Hepatic stellate cell (primary cell): Measurements from ENCODE around the gene UBAC1.

Experiments
- DNase-seq: peaks from one replicate; pipeline ENCODE4 v3.0.0; 2011; ENCODE audit warnings: low spot score

The UBAC1 gene, protein sequence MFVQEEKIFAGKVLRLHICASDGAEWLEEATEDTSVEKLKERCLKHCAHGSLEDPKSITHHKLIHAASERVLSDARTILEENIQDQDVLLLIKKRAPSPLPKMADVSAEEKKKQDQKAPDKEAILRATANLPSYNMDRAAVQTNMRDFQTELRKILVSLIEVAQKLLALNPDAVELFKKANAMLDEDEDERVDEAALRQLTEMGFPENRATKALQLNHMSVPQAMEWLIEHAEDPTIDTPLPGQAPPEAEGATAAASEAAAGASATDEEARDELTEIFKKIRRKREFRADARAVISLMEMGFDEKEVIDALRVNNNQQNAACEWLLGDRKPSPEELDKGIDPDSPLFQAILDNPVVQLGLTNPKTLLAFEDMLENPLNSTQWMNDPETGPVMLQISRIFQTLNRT

DNA sequence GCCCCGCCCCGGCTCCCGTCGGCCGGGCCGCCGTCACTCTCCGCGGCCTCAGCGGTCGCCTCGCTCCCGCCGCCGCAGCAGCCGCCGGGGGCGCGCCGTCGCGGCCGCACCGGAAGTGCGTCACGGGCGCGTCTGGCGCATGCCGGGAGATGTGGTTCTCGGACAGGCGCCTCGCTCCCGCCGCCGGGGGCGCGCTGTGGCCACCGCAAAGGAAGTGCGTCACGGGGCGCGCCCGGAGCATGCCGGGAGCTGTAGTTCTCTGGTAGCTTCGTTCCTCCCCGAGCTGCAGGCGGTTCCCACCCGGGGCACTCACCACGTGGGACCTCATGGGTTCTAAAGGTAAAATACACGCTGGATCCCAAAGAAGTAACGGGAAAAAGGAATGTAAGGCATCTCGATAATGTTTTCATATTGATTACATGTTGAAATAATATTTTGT is at the start of gene UBAC1:
Gene UBAC1, minus strand, starts transcription at position 97 of the 439 bp plus-strand sequence. CDS start 211 bp downstream, outside the sequence.
- peak; percentile 99 for DNase-seq

DNA sequence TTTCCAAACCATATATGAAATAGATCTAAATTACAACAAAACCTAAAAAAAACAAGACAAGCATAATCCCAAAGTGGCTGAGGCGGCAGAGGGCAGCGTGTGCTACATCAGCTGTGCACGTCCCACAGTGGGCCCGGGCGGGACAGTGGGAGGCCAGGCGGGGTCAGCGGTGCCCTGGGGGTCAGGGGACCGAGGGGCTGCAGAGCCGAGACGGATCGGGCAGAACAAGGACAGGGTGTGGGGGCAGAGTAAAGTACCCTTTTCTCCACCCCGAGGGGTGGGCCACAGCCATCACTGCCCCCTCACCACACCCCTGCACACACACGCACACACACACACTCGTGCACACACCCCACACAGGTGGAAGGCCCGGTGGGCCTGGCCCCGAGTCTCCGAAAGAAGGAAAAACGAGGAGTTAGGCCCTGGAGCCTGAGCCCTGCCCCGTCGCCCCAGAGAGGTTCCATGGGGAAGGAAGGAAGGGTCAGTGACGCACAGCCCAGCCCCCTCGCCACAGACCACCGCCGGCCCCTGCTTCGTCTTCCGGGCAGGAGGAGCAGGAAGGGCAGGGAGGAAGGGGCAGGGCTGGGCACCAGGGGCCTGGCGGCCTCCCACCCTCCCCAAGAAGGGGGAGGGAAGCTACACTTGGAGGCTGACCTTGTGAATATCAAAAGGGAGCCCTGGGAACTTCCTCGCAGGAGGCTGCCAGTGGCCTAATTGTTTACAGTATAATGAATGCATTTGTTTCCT is 49.6 kb upstream of the UBAC1 start:
- DNase-seq, result no peak

DNA sequence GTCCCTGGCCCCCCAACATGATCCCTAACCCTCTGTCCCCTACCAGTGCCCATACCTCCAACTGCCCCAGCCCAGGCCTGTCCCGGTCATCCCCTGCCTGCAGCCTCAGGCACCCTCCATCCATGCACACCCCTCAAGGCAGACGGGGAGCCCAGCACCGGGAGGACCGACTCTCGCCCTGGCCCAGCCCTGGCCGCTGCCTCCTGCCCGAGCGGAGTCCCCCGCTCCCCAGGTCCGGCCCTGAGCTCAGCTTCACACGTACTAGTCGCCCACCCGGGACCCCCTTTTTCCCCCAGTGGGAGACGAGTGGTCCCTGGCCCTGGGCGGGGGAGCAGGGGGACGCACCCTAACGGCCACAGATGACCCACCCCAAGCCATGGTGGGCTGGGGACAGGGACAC is 49.0 kb upstream of the UBAC1 start:
- DNase-seq, result no peak

DNA sequence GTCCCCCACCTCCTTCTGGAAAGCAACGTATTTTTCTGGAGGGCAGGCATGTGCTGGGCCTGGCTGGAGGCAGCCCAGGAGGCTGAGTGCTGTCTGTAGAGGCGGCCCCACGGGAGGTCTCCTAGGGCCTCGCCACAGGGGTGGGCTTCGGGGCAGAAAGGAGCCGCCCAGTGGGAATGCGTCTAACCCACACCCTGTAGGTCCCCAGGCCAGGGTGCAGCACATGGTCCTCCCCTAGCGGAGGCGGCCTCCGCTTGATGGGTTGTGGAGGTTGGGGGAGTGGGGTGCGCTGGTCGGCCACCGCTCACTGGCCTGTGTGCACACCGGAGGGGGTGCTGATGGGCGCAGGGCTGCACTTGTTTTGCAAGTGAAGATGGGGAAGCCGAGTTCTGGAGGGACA is 48.3 kb upstream of the UBAC1 start:
- no peak for DNase-seq

DNA sequence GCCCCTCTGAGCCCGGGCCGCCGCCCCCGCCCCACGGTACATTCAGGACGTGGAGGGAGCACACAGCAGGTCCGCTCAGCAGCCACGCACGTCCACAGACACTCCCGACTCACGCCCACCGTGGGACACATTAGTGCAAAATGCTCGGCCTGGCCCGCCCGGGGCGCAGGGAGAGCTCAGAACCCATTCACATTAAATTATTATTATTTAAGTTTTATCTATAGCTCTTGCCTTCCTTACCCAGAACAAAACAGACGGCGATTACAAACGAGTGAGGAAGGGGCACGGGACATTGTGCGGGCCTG is 47.5 kb upstream of the UBAC1 start:
- DNase-seq, result no peak

DNA sequence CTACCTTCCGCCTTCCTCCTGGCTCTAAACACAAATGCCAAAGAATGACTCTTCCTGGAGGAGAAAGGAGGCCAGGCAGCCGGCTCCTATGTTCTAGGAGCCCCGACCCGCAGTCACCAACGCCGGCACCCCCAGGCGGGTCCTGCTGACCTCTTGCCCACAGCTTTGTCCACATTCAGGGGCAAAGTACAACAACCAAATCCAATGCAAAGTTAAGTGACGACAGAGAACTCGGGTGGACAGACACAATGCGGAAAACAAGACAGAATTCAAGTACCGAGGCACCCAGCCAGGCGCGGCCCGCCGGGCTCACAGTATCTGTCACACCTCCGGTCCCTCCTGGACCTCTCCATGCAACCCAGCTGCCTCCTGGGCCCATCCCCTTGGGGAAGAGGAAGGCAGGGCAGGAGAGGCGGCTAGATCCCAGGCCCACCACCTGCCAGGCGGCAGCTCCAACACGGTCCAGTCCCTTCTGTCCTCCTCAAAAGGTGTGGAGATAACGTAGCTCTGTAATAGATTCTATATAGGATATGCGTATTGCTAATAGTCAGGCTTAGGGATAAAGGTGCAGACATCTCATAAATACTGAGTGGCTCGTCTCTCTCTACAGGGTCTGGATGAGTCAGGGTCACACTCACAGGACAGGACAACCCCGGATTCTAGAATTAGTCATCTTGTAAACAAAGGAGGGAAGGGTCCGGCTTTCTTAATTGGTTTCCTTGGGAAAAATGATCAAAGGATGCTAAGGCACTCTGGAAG is 46.9 kb upstream of the UBAC1 start:
- peak; percentile 86 for DNase-seq

DNA sequence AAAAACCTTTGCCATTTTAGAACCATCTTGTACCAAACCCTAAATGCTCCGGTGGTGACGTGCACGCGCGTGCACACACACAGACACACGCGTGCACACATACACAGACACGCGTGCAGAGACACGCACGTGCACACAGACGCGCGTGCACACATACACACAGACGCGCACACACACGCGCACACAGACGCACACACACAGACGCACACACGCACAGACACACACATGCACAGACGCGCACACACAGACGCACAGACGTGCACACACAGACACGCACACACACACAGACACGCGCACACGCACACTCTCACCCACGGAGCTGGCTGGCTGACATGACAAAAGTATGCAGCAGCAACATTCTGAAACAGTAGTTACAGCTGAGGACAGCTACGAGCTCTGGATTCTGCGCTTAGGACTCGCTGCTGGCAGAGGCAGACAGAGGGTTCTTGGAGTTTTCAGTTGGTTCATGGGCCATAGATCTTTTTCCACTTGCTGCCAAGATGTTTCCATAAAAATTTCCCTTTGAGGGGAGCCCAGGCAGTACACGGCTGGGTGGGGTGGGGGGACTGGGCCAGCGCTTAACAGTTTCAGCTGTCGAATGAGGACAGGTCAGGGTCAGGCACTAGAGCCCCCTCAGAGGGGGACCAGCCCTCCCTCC is 46.2 kb upstream of the UBAC1 start:
- DNase-seq, result no peak

DNA sequence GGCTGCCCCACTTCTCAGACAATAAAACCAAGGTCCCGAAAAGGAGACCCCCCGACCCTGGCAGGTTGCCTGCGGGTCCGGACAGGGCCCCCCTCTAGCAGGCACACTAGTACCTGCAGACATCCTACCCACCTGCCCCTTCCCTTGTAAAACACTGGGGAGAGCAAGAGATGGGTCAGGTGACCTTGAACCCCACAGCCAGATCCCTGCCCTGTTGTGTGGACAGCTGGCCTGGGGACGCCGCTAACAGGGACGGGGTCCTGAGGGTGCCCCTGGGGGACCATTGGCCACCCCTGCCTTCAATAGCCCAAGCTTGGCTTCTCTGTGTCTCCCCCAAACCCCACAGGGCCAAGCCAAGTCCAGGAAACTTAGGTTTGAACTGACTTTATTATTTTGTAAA is 45.0 kb upstream of the UBAC1 start:
- no peak for DNase-seq

DNA sequence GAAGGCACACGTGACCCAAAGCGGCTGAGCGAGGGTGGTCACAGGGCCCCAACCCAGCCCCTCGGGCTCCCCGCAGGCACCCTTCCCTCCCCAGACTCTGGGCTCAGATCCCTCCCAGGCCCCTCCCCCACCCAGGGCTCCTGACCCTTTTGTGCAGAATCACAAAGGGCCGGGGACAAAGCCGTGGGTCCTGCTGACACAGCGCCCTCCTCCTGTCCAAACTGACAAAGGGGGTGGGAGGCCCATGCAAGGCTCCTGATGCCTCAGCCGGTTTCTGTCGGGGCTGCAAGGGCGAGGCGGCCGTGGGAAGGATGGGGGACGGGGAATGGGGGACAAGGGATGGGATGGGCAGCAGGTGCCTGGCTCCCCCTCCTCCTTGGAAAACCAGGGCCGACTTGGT is 43.5 kb upstream of the UBAC1 start:
- no peak for DNase-seq

DNA sequence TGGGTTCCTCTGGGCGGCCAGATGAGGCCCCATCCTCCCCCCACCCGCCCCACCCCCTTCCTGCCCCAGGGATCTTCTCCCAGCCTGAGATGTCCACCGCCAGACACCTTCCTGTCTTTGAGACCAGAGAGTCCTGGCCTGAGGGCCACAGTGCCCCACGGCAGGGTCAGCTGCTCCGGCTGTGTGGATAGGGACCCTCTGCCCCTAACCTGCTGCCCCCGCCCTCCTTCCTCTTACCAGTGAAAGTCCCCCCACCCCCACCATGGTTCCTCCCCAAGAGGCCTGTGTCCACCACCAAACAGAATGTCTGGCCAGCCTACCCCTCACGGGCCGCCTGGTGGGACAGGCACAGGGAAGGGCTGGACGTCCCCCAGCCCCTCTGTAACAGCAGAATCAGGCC is 43.0 kb upstream of the UBAC1 start:
- no peak for DNase-seq

DNA sequence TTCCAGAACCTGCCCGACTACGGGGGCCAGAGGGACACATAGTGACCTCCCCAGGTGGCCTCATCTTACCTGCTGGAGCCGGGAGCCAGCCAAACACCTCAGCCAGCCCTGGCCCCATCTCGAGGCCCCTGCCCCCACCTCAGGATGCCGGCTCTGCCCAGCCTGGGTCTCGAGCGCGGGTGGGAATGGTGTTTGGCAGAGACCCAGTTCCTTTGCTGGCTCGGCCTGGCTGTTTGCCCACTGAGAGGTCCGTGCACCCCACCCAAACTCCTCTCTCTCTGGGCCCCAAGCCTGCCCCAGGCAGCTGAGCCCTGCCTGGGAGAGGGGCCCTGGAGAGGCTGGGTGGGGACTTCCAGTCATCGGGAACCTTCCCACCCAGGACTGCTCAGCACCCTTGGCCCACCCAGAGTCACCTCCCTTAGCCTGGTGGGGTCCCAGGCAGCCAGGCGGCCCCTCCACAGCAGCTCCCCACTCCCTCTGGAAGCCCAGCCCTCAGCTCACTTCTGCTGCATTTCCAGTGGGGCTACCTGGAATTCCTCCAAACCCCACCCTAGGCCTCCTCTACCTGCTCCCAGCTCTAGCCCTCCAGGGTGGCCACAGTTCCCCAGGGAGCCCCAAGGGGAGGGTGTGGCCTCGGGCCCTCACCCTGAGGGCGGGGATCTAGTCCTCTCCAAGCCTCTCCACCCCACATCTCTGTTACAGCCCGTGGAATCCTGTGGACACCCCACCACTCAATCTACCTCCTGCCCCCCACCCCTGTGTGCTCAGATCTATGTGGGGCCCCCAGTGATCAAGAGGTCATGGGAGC is 42.4 kb upstream of the UBAC1 start:
- DNase-seq, result no peak

DNA sequence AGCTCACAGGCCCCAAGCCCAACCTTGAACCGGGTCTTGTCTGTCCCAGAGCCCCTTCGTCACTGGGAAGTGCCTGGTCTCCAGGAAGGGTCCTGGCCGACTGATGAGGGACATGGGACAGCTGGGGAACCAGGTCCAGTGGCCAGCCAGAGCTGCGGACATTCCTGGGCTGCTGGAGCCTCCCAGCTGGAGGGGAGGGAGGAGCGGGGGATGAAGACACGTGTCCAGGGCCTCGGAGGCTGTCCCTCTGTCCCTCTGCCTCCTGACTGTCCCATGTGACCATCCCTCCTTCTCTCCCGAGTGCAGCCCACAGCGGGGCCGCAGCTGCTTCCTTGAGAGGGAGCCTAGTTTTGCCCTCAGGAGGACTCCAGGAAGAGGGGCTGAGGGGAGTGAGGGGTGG is 41.7 kb upstream of the UBAC1 start:
- DNase-seq, result peak; percentile 87

DNA sequence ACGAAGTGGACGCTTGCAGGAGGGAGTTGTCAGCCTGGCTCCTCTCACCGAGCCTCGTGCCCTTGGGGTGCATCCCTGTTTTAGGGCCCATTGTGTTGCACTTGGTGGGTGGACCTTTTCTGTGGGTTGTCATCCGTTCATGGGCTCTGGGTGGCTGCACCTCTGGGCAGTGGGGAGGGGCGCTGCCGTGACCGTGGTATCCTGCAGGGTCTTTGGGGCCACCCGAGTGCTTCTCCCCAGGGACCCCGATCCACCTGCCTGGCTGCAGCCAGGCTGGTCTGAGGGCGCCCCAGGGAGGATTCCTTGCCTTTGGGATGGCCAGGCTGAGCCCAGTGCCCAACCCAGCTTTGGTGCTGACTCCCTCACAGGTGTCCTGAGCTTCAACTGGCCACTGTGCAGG is 41.0 kb upstream of the UBAC1 start:
- DNase-seq, result no peak

DNA sequence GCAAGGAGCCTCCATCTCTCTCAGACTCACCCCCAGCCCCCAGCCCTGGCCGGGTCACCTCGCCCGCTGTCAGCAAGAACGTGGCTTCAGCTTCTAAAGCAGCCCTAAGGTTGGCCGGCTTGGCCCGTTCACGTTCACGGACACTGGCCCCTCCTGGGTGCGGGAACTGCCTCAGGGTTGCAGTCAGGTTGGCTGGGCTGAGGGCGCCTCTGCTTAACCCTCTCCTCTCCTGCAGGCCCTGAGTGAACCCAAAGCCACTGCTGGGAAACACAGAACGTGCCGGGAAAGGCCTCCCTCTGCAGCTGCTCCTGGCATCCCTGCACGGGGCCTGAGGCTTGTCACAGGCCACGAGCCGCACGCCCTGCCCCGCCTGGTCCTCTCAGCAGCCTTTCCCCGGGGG is 40.1 kb upstream of the UBAC1 start:
- DNase-seq, result no peak

DNA sequence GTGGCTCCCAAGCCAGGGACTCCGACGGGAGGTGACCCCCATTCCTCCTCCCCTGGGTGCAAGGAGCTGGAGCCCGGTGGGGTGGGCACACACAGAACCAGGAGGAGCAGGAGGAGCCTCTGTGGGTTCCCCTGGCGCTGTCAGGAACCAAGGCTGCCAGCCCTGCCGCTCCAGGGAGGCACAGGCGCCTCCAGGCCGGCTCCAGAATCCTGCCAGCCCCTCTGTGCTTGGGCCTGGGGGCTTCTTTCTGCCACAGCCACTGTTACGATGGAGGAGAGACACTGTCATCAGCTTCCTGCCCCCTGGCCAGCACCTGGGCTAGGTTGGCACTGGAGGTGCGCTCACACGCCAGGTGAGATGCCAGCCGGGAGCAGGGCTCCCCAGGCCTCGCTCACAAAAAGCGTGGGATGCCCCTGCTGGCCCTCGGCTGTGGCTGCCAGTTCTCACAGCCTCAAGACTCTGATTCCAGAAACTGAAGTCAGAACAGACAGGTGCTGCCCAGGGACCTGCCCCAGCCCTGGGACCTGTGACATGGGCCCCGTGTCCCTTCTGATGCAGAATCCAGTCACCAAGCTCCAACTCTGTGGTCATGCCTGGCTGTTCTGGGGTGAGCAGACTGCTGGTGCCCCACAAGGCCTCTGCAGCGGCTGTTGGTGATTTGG is 37.4 kb upstream of the UBAC1 start:
- no peak for DNase-seq

DNA sequence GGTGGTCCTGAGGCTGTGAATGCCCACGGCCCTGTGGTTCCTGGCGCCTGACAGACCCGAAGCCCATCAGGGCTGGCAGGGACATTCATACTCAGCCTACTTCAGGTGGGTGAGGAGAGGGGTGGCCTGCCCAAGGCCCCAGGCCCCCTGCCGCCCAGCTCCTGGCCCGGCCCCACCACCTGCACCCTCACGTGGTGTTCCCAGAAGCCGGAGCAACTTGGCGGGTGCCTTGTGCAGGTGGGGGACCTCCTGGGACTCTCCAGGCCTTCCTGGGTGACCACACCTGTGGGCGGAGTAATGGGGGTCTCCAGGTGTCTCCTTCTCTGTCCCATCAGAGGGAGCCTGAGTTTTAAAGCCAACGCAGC is 36.8 kb upstream of the UBAC1 start:
- DNase-seq, result no peak

DNA sequence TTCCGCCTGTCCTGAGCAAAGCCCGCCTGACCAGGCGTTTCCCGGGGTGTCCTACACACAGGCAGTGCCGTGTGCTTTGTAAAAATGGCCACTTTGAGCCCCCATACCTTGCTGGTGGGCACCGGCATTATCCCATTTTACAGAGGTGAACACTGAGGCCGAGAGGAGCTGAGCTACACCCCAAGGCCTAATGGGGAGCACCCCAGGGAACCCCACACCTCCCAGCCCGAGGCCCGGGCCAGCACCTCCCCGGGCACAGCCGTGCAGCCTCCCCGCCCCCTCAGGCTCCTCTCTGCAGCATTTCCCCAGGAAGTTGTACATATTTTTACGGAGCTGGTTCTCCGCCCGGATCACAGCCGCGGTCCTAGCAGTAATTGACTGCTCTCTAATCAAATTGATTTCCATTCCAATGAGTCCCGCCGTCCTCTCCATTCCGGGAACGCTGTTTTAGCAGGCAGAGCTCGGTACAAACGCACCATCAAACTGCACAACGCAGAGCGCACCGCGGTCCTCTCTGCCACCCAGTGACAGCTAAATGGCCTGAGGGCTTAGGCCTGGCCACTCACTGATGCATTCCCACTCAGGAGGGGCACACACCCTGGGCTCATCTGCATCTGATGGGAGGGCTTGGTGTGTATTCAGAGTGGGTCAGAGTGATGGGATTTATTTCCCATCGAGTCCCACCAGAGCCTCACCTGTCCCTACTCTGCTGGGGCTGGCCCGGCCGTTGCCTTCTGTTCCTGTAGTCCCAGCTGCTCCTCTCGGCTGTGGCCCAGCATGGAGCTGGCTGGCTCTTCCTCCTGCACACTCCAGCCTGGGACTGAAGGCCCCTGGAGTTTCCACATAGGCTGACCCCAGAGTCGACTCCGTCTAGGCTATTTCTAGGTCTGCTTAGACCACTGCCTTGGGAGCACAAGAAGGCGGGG is 36.2 kb upstream of the UBAC1 start:
- no peak for DNase-seq

DNA sequence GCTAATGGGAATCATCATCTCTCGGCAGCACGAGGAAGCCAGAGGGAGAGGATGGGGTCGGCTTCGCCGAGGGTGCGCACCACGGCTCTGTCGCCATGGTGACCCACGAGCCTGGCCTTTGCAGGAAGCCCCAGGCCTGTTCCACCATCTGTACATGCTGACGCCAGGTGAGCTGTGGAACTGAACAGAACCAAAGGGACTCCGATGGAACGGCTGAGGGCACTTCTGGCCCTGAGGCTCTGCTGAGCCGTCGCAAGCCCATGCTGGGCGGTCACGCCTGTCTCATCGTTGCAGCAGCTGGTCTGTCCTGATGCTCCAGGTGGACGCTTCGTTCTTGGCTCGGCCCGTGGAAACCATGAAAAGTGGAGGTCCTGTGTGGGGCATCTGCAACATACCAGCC is 34.6 kb upstream of the UBAC1 start:
- DNase-seq, result no peak

DNA sequence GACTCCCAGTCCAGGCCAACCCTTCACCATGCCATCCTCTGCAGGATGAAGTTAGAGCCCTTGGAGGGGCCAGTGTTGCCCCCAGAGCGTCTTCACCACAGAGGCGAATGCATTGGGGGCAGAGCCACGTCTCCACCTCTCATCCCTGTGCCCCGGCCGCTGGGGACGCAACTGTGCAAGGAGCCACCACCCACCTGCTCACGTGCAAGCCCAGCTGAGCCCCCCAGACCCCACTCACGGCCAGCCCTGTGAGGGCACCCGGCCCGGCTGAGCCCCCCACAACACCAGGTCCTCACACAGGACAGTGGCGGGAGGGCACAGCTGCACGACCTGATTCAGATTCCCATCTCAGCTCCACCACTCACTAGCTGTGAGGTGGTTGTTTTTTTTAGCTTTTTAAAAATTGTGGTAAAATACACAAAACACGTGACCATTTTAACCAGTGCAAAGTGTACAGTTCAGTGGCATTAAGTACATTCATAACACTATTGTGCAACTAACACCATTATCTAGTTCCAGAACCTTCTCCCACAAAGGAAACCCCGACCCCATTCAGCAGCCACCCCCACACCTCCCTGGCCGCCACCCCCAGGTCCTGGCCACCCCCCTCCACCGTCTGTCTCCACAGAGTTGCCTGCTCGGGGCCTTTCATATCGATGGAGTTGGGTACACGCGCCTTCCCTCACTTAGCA is 33.5 kb upstream of the UBAC1 start:
- no peak for DNase-seq
